Glutamatergic neuron (in vitro differentiated cells): ENCODE measurements around the gene COLEC12. TPM values are rescaled to one million over a fixed set of nuclear protein-coding genes. Genes with fewer than 3 reads are reported as not detected.

ENCODE experiments used
- DNase-seq: peaks from one replicate; pipeline ENCODE4 v3.0.0; 2022
- H3K27ac Mint-ChIP-seq: one replicate; pipeline ENCODE4 v1.8.0; 2020; ENCODE audit warnings: mild to moderate bottlenecking, mixed read lengths, inconsistent platforms; ENCODE audit not compliant: unreplicated experiment
- H3K27me3 Mint-ChIP-seq: one replicate; pipeline ENCODE4 v1.8.0; 2020; ENCODE audit warnings: mild to moderate bottlenecking, moderate library complexity, mixed read lengths, inconsistent platforms; ENCODE audit not compliant: unreplicated experiment
- H3K36me3 Mint-ChIP-seq: one replicate; pipeline ENCODE4 v1.8.0; 2020; ENCODE audit warnings: mild to moderate bottlenecking, mixed read lengths, inconsistent platforms; ENCODE audit not compliant: unreplicated experiment
- H3K4me1 Mint-ChIP-seq: one replicate; pipeline ENCODE4 v1.8.0; 2020; ENCODE audit warnings: mild to moderate bottlenecking, low read depth, mixed read lengths, inconsistent platforms; ENCODE audit not compliant: unreplicated experiment
- H3K4me3 Mint-ChIP-seq: one replicate; pipeline ENCODE4 v1.8.0; 2020; ENCODE audit warnings: mild to moderate bottlenecking, mixed read lengths, inconsistent platforms; ENCODE audit not compliant: unreplicated experiment
- H3K9me3 Mint-ChIP-seq: one replicate; pipeline ENCODE4 v1.8.0; 2020; ENCODE audit warnings: mild to moderate bottlenecking, moderate library complexity, mixed read lengths, inconsistent platforms; ENCODE audit not compliant: unreplicated experiment
- CTCF ChIP-seq: fragments of 200-600 bp; sonication (generic); IDR thresholded peaks from one replicate; pipeline ENCODE4 v1.5.0; 2021; ENCODE audit not compliant: partially characterized antibody, unreplicated experiment
- total RNA-seq: library from RNA; stranded (reverse); fragmentation: NEBNext Ultra II Directional; extraction: Animal tissue kit (Norgen Biotek cat#: 25700); gene quantifications from one replicate; pipeline ENCODE4 v1.2.1, GENCODE V29; 2021; ENCODE audit not compliant: unreplicated experiment

The COLEC12 gene
- total RNA-seq, 1 donor from 2014 or later: 0.20 TPM

GRCh38 chr18:429030-429429 lies 71.5 kb downstream of the COLEC12 start:
- no peak for TF ChIP-seq CTCF
- DNase-seq: no peak
- no peaks in the 10 kb centered on the region for H3K36me3 Mint-ChIP-seq
- H3K4me1 Mint-ChIP-seq: no peaks in the 10 kb centered on the region
- no peaks in the 10 kb centered on the region for H3K27me3 Mint-ChIP-seq
- no peaks in the 10 kb centered on the region for H3K9me3 Mint-ChIP-seq
- H3K27ac Mint-ChIP-seq: no peak overlapping the region
- H3K4me3 Mint-ChIP-seq: no peak overlapping the region

GRCh38 chr18:427005-427404 lies 73.5 kb downstream of the COLEC12 start:
- H3K4me3 Mint-ChIP-seq: no peak overlapping the region
- DNase-seq: no peak
- no peaks in the 10 kb centered on the region for H3K9me3 Mint-ChIP-seq
- no peaks in the 10 kb centered on the region for H3K4me1 Mint-ChIP-seq
- no peaks in the 10 kb centered on the region for H3K27me3 Mint-ChIP-seq
- no peak overlapping the region for H3K27ac Mint-ChIP-seq
- no peaks in the 10 kb centered on the region for H3K36me3 Mint-ChIP-seq
- no peak for TF ChIP-seq CTCF

GRCh38 chr18:425106-425745 lies 75.3 kb downstream of the COLEC12 start:
- Mint-ChIP-seq H3K27me3 (no peaks in the 10 kb centered on the region), H3K4me3 (no peak overlapping the region), H3K4me1 (no peaks in the 10 kb centered on the region), H3K36me3 (no peaks in the 10 kb centered on the region), H3K9me3 (no peaks in the 10 kb centered on the region), H3K27ac (no peak overlapping the region)
- no peak for DNase-seq
- TF ChIP-seq CTCF: no peak

GRCh38 chr18:424668-425067 lies 75.8 kb downstream of the COLEC12 start:
- no peak overlapping the region for H3K4me3 Mint-ChIP-seq
- no peak for DNase-seq
- H3K36me3 Mint-ChIP-seq: no peaks in the 10 kb centered on the region
- H3K27ac Mint-ChIP-seq: no peak overlapping the region
- H3K27me3 Mint-ChIP-seq: no peaks in the 10 kb centered on the region
- no peaks in the 10 kb centered on the region for H3K9me3 Mint-ChIP-seq
- no peaks in the 10 kb centered on the region for H3K4me1 Mint-ChIP-seq
- no peak for TF ChIP-seq CTCF

GRCh38 chr18:424071-424661 lies 76.3 kb downstream of the COLEC12 start:
- no peak for DNase-seq
- no peaks in the 10 kb centered on the region for H3K27me3 Mint-ChIP-seq
- no peaks in the 10 kb centered on the region for H3K9me3 Mint-ChIP-seq
- TF ChIP-seq CTCF: no peak
- H3K36me3 Mint-ChIP-seq: no peaks in the 10 kb centered on the region
- no peaks in the 10 kb centered on the region for H3K4me1 Mint-ChIP-seq
- H3K27ac Mint-ChIP-seq: no peak overlapping the region
- no peak overlapping the region for H3K4me3 Mint-ChIP-seq
